ENCODE data around the gene SYT5. TPM values are rescaled to one million over a fixed set of nuclear protein-coding genes. Genes with fewer than 3 reads are reported as not detected.

Gene SYT5
- total and polyA plus RNA-seq, 2 donors (not counting 1 experiment from before 2014, with no cell fraction given) = 0.05 to 0.50 TPM

DNA sequence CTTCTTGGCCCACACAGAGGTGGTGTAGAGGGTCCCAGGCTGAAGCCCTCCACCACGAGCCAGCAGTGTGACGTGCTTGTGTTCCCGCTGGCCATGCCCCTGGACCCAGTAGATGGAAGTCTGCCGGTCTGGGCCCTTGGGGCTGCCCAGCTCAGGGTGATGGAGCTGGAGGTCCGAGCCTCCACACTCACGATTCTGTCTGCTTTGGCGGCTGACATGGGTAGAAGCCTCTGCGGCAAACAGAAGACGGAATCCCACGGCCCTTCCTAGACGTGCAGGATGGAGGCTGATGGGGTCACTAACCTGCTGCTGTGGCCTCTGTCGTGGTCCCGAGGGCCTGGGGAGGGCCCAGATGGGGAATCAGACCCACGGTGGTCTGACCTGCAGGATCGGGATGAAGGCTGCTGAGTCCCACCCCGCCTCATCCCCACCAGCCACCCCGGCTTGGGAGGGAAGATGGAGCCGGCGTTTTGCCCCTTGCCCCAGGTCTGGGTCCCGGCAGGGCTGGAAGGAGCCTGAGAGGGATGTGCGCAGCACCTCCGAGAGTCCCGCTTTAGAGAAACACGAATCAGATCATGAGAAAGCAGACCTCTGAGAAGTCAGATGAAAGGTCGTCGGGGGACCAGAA lies 44.1 kb upstream of the SYT5 start:
- H3K4me2 ChIP-seq (ENCODE audit: extremely low read depth, insufficient read depth, low read length) = no peak overlapping the region
- H3K79me2 ChIP-seq (ENCODE audit: control insufficient read depth, insufficient read depth, low read length) = no peaks in the 10 kb centered on the region
- no peaks in the 10 kb centered on the region for H4K20me1 ChIP-seq (ENCODE audit: control insufficient read depth, extremely low read depth, insufficient read depth, low read length)
- H3K4me3 ChIP-seq (replicated peaks in 1 of 4; ENCODE audit: control extremely low read depth in 1 of 4, insufficient read depth in 1 of 4, low read depth in 3 of 4, low read length in 4 of 4) = no peak overlapping the region
- H3K36me3 ChIP-seq (ENCODE audit: control insufficient read depth, insufficient read depth, low read length) = peaks cover 10% of the 10 kb centered on the region
- no peak overlapping the region for H2AFZ ChIP-seq (ENCODE audit: low read length)
- H3K27me3 ChIP-seq (ENCODE audit: control insufficient read depth, insufficient read depth, low read length) = no peaks in the 10 kb centered on the region
- no peak overlapping the region for H3K27ac ChIP-seq (ENCODE audit: insufficient read depth, low read length)
- H3K9me3 ChIP-seq (ENCODE audit: control insufficient read depth, insufficient read depth, low read depth, low read length) = no peaks in the 10 kb centered on the region
- DNase-seq (ENCODE audit: low read depth in 2 of 2) = no peak
- H3K4me1 ChIP-seq (ENCODE audit: control insufficient read depth, extremely low read depth, insufficient read depth, low read length) = no peaks in the 10 kb centered on the region
- H3K9ac ChIP-seq (ENCODE audit: insufficient read depth, low read length) = no peak overlapping the region
- TF ChIP-seq EZH2 (IDR thresholded peaks at IDR 0.05; ENCODE audit: low read length, missing control alignments) = no peak
- TF ChIP-seq, protein P1, sequence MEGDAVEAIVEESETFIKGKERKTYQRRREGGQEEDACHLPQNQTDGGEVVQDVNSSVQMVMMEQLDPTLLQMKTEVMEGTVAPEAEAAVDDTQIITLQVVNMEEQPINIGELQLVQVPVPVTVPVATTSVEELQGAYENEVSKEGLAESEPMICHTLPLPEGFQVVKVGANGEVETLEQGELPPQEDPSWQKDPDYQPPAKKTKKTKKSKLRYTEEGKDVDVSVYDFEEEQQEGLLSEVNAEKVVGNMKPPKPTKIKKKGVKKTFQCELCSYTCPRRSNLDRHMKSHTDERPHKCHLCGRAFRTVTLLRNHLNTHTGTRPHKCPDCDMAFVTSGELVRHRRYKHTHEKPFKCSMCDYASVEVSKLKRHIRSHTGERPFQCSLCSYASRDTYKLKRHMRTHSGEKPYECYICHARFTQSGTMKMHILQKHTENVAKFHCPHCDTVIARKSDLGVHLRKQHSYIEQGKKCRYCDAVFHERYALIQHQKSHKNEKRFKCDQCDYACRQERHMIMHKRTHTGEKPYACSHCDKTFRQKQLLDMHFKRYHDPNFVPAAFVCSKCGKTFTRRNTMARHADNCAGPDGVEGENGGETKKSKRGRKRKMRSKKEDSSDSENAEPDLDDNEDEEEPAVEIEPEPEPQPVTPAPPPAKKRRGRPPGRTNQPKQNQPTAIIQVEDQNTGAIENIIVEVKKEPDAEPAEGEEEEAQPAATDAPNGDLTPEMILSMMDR (conservative IDR thresholded peaks at IDR 0.05 in 1 of 2, IDR thresholded peaks at IDR 0.05 in 1 of 2; ENCODE audit: low read depth in 1 of 2, low read length in 2 of 2) = no peak

- DNase-seq (ENCODE audit: low read depth in 2 of 2) = no peak
- Histone ChIP-seq H3K27ac (ENCODE audit: insufficient read depth, low read length) (no peak overlapping the region), H3K9ac (ENCODE audit: insufficient read depth, low read length) (no peak overlapping the region), H3K4me2 (ENCODE audit: extremely low read depth, insufficient read depth, low read length) (no peak overlapping the region), H3K36me3 (ENCODE audit: control insufficient read depth, insufficient read depth, low read length) (peaks cover 8% of the 10 kb centered on the region), H3K27me3 (ENCODE audit: control insufficient read depth, insufficient read depth, low read length) (no peaks in the 10 kb centered on the region), H3K4me1 (ENCODE audit: control insufficient read depth, extremely low read depth, insufficient read depth, low read length) (no peaks in the 10 kb centered on the region), H3K79me2 (ENCODE audit: control insufficient read depth, insufficient read depth, low read length) (no peaks in the 10 kb centered on the region), H3K4me3 (replicated peaks in 1 of 4; ENCODE audit: control extremely low read depth in 1 of 4, insufficient read depth in 1 of 4, low read depth in 3 of 4, low read length in 4 of 4) (no peak overlapping the region), H3K9me3 (ENCODE audit: control insufficient read depth, insufficient read depth, low read depth, low read length) (no peaks in the 10 kb centered on the region), H2AFZ (ENCODE audit: low read length) (no peak overlapping the region), H4K20me1 (ENCODE audit: control insufficient read depth, extremely low read depth, insufficient read depth, low read length) (no peaks in the 10 kb centered on the region)
- TF ChIP-seq EZH2 (IDR thresholded peaks at IDR 0.05; ENCODE audit: low read length, missing control alignments) = no peak
- TF ChIP-seq, protein P1 (conservative IDR thresholded peaks at IDR 0.05 in 1 of 2, IDR thresholded peaks at IDR 0.05 in 1 of 2; ENCODE audit: low read depth in 1 of 2, low read length in 2 of 2) = no peak
These were observed 43.4 kb upstream of the SYT5 start for GRCh38 chr19:55223291-55224037.

- H3K9me3 ChIP-seq (ENCODE audit: control insufficient read depth, insufficient read depth, low read depth, low read length) = no peaks in the 10 kb centered on the region
- no peak overlapping the region for H3K4me2 ChIP-seq (ENCODE audit: extremely low read depth, insufficient read depth, low read length)
- H3K79me2 ChIP-seq (ENCODE audit: control insufficient read depth, insufficient read depth, low read length) = no peaks in the 10 kb centered on the region
- H4K20me1 ChIP-seq (ENCODE audit: control insufficient read depth, extremely low read depth, insufficient read depth, low read length) = no peaks in the 10 kb centered on the region
- H3K36me3 ChIP-seq (ENCODE audit: control insufficient read depth, insufficient read depth, low read length) = no peaks in the 10 kb centered on the region
- H3K27me3 ChIP-seq (ENCODE audit: control insufficient read depth, insufficient read depth, low read length) = no peaks in the 10 kb centered on the region
- TF ChIP-seq, protein P1 (conservative IDR thresholded peaks at IDR 0.05 in 1 of 2, IDR thresholded peaks at IDR 0.05 in 1 of 2; ENCODE audit: low read depth in 1 of 2, low read length in 2 of 2) = no peak
- no peak for TF ChIP-seq EZH2 (IDR thresholded peaks at IDR 0.05; ENCODE audit: low read length, missing control alignments)
- H3K27ac ChIP-seq (ENCODE audit: insufficient read depth, low read length) = no peak overlapping the region
- no peak for DNase-seq (ENCODE audit: low read depth in 2 of 2)
- H2AFZ ChIP-seq (ENCODE audit: low read length) = no peak overlapping the region
- no peak overlapping the region for H3K4me3 ChIP-seq (replicated peaks in 1 of 4; ENCODE audit: control extremely low read depth in 1 of 4, insufficient read depth in 1 of 4, low read depth in 3 of 4, low read length in 4 of 4)
- H3K4me1 ChIP-seq (ENCODE audit: control insufficient read depth, extremely low read depth, insufficient read depth, low read length) = peaks cover 6% of the 10 kb centered on the region
- H3K9ac ChIP-seq (ENCODE audit: insufficient read depth, low read length) = no peak overlapping the region
These were observed 40.4 kb upstream of the SYT5 start for GRCh38 chr19:55220525-55220924.
